GM21390 (cell line): ENCODE data around the gene SCG2.

Source experiments
- ATAC-seq: cut with Tn5 transposase; IDR thresholded peaks from one replicate; pipeline ENCODE4 v1.9.1; 2021; ENCODE audit not compliant: unreplicated experiment

Gene SCG2

DNA sequence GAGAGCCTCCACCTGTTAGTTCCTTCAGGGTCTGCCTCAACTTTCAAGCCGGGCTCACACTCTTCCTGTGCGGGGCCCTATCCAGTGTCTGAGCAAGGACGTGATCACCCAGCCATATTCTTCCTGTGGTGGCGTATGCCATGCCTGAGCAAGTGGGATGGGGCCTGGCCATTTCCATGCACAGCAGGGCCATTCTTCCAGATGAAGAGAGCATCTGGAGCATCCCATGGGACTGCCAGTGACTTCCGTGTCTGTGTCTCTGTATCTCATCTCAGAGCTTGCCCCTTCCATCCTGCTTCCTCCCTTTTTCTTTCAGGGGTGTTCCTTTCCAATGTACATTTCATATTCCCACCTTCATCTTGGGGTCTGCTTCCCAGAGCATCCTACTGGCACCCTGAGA lies 20.2 kb downstream of the SCG2 start:
- ATAC-seq: no peak

GRCh38 chr2:223580951-223581350 lies 21.2 kb downstream of the SCG2 start:
- ATAC-seq: no peak

GRCh38 chr2:223578846-223579245 lies 23.3 kb downstream of the SCG2 start:
- ATAC-seq: no peak

- ATAC-seq: no peak
These were observed 25.3 kb downstream of the SCG2 start for GRCh38 chr2:223576873-223577272.

GRCh38 chr2:223570784-223571183 lies 31.4 kb downstream of the SCG2 start:
- no peak for ATAC-seq

DNA sequence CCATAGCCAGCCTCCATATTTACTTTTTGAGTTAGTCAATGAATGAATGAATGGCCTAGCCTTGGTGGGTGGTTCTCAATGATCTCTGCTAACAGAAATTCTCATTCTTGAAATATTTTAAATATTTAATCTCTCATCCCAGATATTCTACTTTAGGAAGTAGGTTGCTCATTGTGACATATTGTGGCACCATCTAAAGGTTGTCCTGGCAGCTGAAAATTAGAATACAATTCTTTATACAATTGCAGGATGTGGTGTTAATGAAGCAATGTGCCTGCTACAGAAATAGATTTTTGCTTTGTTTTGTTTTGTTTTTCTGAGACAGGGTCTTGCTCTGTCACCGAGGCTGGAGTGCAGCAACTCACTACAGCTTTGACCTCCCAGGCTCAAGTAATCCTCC lies 35.8 kb downstream of the SCG2 start:
- no peak for ATAC-seq

DNA sequence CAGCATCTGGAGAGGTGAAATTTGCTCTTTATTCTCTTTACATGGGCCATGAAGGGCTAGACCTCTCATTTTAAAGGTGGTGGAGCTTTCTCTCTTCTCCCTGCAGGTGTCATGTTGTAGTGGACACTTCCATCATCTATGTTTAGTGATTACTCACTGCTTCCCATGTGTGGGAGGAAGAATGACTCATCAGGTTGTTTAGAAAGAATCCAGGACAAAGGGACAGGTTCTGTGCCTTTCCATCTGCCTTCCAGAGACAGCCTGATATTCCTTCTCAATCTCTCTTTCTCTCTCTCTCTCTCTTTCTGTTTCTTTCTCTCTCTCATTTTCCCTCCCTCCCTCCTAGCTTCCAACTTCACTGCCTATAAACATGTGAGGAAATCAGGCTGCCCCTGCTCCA lies 38.7 kb downstream of the SCG2 start:
- ATAC-seq: no peak

GRCh38 chr2:223562078-223562477 lies 40.1 kb downstream of the SCG2 start:
- ATAC-seq: no peak

DNA sequence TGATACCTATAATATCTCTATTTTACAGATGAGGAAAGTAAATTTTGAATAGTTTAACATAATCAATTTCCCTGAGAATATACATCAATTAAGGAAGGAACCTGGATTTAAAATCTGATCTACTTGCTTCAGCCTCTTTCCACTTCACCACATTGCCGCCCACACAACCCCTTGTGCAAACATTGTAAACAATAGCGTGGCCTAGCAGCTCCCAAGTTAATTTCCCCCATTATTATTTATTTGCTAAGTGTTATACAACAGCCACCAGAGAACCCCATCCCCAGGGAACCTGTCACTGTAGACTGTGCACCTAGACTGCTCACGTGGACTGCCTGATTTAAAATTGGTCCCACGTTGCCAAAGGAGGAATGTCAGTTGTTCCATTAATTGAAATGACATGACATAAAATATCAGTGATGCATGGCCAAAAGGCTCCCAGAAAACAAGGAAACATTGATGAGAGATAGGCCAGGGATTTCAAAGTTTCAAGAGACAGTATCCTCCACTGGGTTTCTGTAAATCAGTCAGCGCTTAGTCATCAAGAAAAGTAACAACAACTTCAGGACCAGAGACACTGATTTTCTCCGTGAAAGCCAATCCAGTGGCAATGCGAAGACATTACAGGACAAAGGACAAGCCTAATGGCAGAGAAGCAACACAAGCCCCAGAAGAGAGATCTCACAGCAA lies 41.3 kb downstream of the SCG2 start:
- no peak for ATAC-seq

- no peak for ATAC-seq
These were observed 43.2 kb downstream of the SCG2 start for GRCh38 chr2:223558970-223559369.

- ATAC-seq: no peak
These were observed 47.2 kb downstream of the SCG2 start for GRCh38 chr2:223554923-223555322.

DNA sequence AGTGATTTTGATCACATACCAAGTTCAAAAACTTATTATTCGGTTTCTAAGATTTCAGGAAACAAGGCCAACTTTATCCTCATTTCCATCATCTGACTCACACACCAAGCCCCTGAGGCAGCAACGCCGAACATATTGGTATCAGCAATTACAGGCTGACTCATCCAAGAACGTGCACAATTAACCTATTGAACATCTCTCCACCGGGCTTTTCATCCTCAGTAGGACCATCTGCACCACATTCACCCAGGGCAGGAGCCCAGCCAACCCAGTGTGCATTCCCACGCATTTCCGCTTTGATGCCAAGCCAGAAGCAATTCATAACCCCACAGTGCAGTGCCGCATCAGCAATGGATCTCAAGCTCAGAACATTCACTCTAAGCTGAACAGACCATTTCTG lies 52.9 kb downstream of the SCG2 start:
- no peak for ATAC-seq

- no peak for ATAC-seq
These were observed 54.0 kb downstream of the SCG2 start for GRCh38 chr2:223548194-223548593.
